Measurements from ENCODE around the gene DBET. TPM values are rescaled to one million over a fixed set of nuclear protein-coding genes. Genes with fewer than 3 reads are reported as not detected.
"Not testable (repeated sequence)": the region's sequence is repeated elsewhere in the genome, so short reads cannot be mapped to it uniquely, and the experiment has no call there.

Gene DBET
- total RNA-seq, 2 donors from 2014 or later, result not detected

DNA sequence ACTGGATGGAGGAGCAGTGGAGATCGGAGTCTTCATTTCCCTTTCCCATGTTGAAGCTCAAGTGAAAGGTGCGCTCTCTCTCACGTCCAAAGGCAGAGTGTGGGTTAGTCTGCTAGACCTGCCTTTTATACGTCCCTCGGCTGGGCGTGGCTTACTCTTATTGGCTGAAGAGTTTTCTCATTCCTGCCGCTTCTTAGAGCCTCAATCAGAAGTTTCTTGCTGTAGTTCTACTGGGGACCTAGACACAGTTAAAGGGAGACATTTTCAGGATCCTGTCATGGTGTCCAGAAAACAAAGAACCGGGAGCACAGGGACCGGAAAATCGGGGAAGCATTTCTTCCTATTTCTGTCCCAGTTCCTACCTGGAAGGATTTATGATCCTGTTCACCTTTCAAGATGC, 37.1 kb upstream of the DBET start, which contains the start of gene FRG2:
FRG2 (minus strand) TSS at position 101 of the 400 bp plus-strand sequence; CDS start at position 49, 52 bp downstream.
- H3K27ac Mint-ChIP-seq; H3K4me3 ChIP-seq (ENCODE audit: low read length); DNase-seq; H3K4me3 Mint-ChIP-seq; H3K36me3 Mint-ChIP-seq (ENCODE audit: low read depth); H3K4me1 Mint-ChIP-seq; H3K9me3 ChIP-seq (ENCODE audit: control insufficient read depth, low read length); H3K4me1 ChIP-seq (ENCODE audit: control insufficient read depth, insufficient read depth, low read length); H3K9ac ChIP-seq (ENCODE audit: extremely low read depth, low read length, poor library complexity, severe bottlenecking); H3K27ac ChIP-seq (ENCODE audit: low read depth, low read length); H3K27me3 ChIP-seq (ENCODE audit: control insufficient read depth, insufficient read depth, low read length, poor library complexity, severe bottlenecking); H3K36me3 ChIP-seq (ENCODE audit: control insufficient read depth, insufficient read depth, low read length); H3K27me3 Mint-ChIP-seq (ENCODE audit: insufficient read depth): not testable (repeated sequence)
- 100% methylated on average over 1 of the region's 10 CpGs; no CpG with 5 or more reads in 1 of the 2 experiments for WGBS, 2 experiments (ENCODE audit: insufficient coverage in 1 of 2, insufficient read length in 1 of 2)
- peaks cover 10% of the 10 kb centered on the region for H3K9me3 Mint-ChIP-seq

DNA sequence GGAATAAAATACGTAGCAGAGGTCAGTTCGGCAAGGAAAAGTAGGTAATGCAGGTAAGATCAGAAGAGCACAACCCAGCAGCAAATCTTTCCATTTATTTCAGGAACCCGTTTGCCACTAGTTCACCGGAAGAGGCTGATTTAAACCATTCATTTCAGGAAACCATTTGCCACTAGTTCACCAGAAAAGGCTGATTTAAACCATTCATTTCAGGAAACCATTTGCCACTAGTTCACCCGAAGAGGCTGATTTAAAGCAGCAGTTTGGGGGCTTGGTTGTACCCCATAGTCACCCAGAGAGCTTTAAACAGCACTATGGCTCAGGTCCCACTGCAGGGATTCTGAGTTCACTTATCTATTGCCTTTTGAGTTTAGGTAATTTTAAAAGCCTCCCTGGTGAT, 33.0 kb upstream of the DBET start:
- H3K4me3 Mint-ChIP-seq; DNase-seq; H3K4me3 ChIP-seq (ENCODE audit: low read length); H3K27ac Mint-ChIP-seq; H3K9ac ChIP-seq (ENCODE audit: extremely low read depth, low read length, poor library complexity, severe bottlenecking); H3K27ac ChIP-seq (ENCODE audit: low read depth, low read length); H3K36me3 Mint-ChIP-seq (ENCODE audit: low read depth); H3K27me3 ChIP-seq (ENCODE audit: control insufficient read depth, insufficient read depth, low read length, poor library complexity, severe bottlenecking); H3K27me3 Mint-ChIP-seq (ENCODE audit: insufficient read depth); H3K36me3 ChIP-seq (ENCODE audit: control insufficient read depth, insufficient read depth, low read length); H3K4me1 ChIP-seq (ENCODE audit: control insufficient read depth, insufficient read depth, low read length); H3K4me1 Mint-ChIP-seq: not testable (repeated sequence)
- WGBS, 2 experiments (ENCODE audit: insufficient coverage in 1 of 2, insufficient read length in 1 of 2), result 86% methylated on average over 1 of the region's 5 CpGs; no CpG with 5 or more reads in 1 of the 2 experiments
- H3K9me3 ChIP-seq (ENCODE audit: control insufficient read depth, low read length), result peaks cover 12% of the 10 kb centered on the region
- H3K9me3 Mint-ChIP-seq, result peaks cover 25% of the 10 kb centered on the region

DNA sequence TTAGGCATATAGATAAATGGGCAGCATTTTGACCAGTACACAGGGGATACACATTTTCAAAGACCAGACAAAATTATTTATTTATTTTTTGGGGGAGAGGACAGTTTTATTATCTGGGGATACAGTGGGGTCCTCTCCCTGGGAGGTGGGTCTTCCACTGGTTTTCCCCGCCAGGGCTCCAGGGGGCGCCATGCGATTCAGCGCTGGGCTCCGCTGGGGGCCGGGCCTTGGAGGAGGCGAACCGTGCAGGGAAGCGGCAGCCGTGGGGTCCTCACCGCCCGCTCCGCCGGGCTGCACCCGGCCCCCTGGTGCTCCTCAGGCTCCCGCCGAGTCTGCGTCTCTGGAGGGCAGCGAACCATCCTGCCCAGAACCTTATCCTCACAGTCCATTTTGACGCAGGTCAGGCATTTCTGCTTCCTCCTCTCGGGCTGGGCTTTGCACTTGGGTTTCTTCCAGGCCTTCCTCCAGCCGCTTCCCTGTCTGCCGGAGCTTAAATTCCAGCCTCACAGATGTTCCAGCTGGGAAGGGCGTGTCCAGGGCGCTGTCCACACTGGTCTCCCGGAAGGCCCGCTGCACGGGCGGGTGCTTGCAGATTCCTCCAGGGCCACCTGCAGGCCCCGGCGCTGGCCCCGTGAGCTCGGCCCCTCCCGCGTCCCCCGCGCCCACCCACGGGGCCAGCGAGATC, 26.5 kb upstream of the DBET start:
- peaks cover 18% of the 10 kb centered on the region for H3K9me3 ChIP-seq (ENCODE audit: control insufficient read depth, low read length)
- not testable (repeated sequence) for H3K4me3 Mint-ChIP-seq; DNase-seq; H3K4me1 ChIP-seq (ENCODE audit: control insufficient read depth, insufficient read depth, low read length); H3K4me3 ChIP-seq (ENCODE audit: low read length); H3K36me3 Mint-ChIP-seq (ENCODE audit: low read depth); H3K27me3 ChIP-seq (ENCODE audit: control insufficient read depth, insufficient read depth, low read length, poor library complexity, severe bottlenecking); H3K27ac ChIP-seq (ENCODE audit: low read depth, low read length); H3K36me3 ChIP-seq (ENCODE audit: control insufficient read depth, insufficient read depth, low read length); H3K9ac ChIP-seq (ENCODE audit: extremely low read depth, low read length, poor library complexity, severe bottlenecking); H3K27me3 Mint-ChIP-seq (ENCODE audit: insufficient read depth); H3K4me1 Mint-ChIP-seq; H3K27ac Mint-ChIP-seq
- H3K9me3 Mint-ChIP-seq, result peaks cover 37% of the 10 kb centered on the region
- WGBS, 2 experiments (ENCODE audit: insufficient coverage in 1 of 2, insufficient read length in 1 of 2), result 75% methylated on average over 1 of the region's 39 CpGs; no CpG with 5 or more reads in 1 of the 2 experiments

DNA sequence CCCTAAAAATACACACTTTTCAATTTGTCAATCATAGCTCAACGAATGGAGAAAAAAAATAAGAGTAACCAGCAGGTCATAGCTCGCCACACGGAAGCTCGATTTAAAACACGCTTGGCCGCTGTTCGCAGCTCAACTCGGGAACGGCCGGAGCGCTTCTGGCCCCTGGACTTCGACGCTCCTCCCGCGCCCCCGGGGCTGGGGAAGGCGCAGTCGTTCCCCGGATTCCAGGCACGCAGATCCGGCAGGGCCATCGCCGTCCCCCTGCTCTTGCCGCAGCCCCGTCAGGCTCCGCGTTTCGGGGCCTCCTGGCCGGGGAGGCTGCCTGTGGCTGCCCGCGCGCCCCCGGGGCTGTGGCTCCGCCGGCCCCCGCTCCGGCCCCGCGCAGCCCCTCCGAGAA, 23.4 kb upstream of the DBET start:
- H3K9me3 Mint-ChIP-seq, result peaks cover 18% of the 10 kb centered on the region
- H3K27ac ChIP-seq (ENCODE audit: low read depth, low read length); H3K36me3 ChIP-seq (ENCODE audit: control insufficient read depth, insufficient read depth, low read length); H3K27me3 Mint-ChIP-seq (ENCODE audit: insufficient read depth); DNase-seq; H3K4me1 Mint-ChIP-seq; H3K4me1 ChIP-seq (ENCODE audit: control insufficient read depth, insufficient read depth, low read length); H3K9ac ChIP-seq (ENCODE audit: extremely low read depth, low read length, poor library complexity, severe bottlenecking); H3K27me3 ChIP-seq (ENCODE audit: control insufficient read depth, insufficient read depth, low read length, poor library complexity, severe bottlenecking); H3K9me3 ChIP-seq (ENCODE audit: control insufficient read depth, low read length); H3K4me3 ChIP-seq (ENCODE audit: low read length); H3K27ac Mint-ChIP-seq; H3K4me3 Mint-ChIP-seq; H3K36me3 Mint-ChIP-seq (ENCODE audit: low read depth): not testable (repeated sequence)
- 89% methylated on average over 22 of the region's 40 CpGs; no CpG with 5 or more reads in 1 of the 2 experiments for WGBS, 2 experiments (ENCODE audit: insufficient coverage in 1 of 2, insufficient read length in 1 of 2)

DNA sequence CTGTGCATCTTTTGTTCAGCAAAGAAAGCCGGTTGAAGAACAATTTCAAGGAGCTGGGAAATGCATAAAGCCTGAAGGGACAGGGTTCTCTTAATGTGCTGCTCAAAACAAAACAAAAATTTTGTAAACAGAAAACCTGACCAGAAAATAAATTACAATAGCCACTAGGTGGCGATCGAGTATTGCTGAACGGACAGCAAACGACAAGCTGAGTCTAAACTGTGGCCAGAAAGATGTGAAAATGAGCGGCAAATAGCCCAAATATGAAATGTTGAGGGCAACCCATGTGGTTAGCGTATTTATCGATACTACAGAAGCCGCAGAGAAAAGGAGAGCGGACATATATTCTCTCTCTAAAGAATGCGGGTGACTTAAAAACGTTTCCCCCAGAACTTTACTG, 16.7 kb upstream of the DBET start:
- H3K27ac ChIP-seq (ENCODE audit: low read depth, low read length); H3K36me3 Mint-ChIP-seq (ENCODE audit: low read depth); H3K4me1 ChIP-seq (ENCODE audit: control insufficient read depth, insufficient read depth, low read length); H3K9me3 ChIP-seq (ENCODE audit: control insufficient read depth, low read length); H3K4me3 ChIP-seq (ENCODE audit: low read length); H3K9me3 Mint-ChIP-seq; DNase-seq; H3K27ac Mint-ChIP-seq; H3K27me3 Mint-ChIP-seq (ENCODE audit: insufficient read depth); H3K27me3 ChIP-seq (ENCODE audit: control insufficient read depth, insufficient read depth, low read length, poor library complexity, severe bottlenecking); H3K4me3 Mint-ChIP-seq; H3K9ac ChIP-seq (ENCODE audit: extremely low read depth, low read length, poor library complexity, severe bottlenecking); H3K36me3 ChIP-seq (ENCODE audit: control insufficient read depth, insufficient read depth, low read length); H3K4me1 Mint-ChIP-seq: not testable (repeated sequence)
- no CpG with 5 or more reads among the region's 12 CpGs for WGBS, 2 experiments (ENCODE audit: insufficient coverage in 1 of 2, insufficient read length in 1 of 2)

DNA sequence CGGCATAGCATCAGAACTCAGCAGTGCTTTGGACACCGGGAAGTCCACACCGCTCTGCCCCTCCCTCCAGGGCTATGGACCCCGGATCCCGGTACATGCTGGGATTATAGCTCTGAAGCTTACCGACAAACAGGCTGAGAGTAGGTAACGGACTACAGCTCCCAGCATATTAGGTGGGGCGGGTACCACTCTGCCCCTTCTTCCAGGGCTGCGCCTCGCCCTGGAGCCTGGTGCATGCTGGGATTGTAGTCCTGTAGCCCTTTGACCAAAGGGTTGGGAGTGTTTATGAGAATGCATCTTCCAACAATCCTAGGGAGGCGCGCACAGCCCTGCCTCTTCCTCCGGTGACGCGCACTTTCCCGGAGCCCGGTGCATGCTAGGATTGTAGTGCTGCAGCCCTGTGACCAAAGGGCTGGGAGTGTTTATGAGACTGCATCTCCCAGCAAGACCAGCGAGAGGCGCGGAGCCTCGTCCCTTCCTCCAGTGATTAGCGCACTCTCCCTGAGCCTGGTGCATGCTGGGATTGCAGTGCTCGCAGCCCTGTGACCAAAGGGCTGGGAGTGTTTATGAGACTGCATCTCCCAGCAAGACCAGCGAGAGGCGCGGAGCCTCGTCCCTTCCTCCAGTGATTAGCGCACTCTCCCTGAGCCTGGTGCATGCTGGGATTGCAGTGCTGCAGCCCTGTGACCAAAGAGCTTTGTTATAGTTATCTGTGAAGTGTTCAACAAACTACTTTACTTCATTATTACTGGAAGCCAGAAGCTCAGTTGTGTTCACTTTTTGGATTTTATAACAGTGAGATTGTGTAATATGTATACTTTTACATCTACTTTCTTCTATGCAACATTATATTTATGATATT, 14.7 kb upstream of the DBET start:
- not testable (repeated sequence) for H3K27me3 ChIP-seq (ENCODE audit: control insufficient read depth, insufficient read depth, low read length, poor library complexity, severe bottlenecking); H3K27ac ChIP-seq (ENCODE audit: low read depth, low read length); H3K27ac Mint-ChIP-seq; H3K36me3 ChIP-seq (ENCODE audit: control insufficient read depth, insufficient read depth, low read length); H3K4me1 ChIP-seq (ENCODE audit: control insufficient read depth, insufficient read depth, low read length); H3K9me3 ChIP-seq (ENCODE audit: control insufficient read depth, low read length); H3K36me3 Mint-ChIP-seq (ENCODE audit: low read depth); H3K27me3 Mint-ChIP-seq (ENCODE audit: insufficient read depth); H3K4me3 Mint-ChIP-seq; DNase-seq; H3K4me1 Mint-ChIP-seq; H3K9ac ChIP-seq (ENCODE audit: extremely low read depth, low read length, poor library complexity, severe bottlenecking); H3K4me3 ChIP-seq (ENCODE audit: low read length)
- peaks cover 13% of the 10 kb centered on the region for H3K9me3 Mint-ChIP-seq
- 77% methylated on average over 3 of the region's 28 CpGs; no CpG with 5 or more reads in 1 of the 2 experiments for WGBS, 2 experiments (ENCODE audit: insufficient coverage in 1 of 2, insufficient read length in 1 of 2)

Data from endodermal cell (in vitro differentiated cells).